Panc1 (cell line): ENCODE data around the gene KPNB1. TPM values are rescaled to one million over a fixed set of nuclear protein-coding genes. Genes with fewer than 3 reads are reported as not detected.

Source experiments
- ATAC-seq: fragments of 200-7000 bp; cut with Tn5 transposase; 2 replicates; pipeline ENCODE4 v1.9.1; 2020; ENCODE audit warnings: mild to moderate bottlenecking, moderate library complexity
- BruUV-seq: library from RNA; stranded (reverse); fragments of 400-500 nt; replicated peaks from 2 replicates; lab custom pipeline; 2021; lab: Mats Ljungman, UMichigan
- CTCF ChIA-PET: fragments of 300-600 bp; sonication (Branson Sonifier 250); formaldehyde crosslinking; loops from one replicate; lab custom pipeline; 2022; ENCODE audit warnings: antibody characterized with exemption; lab: Charles Lee
- POLR2A ChIA-PET: fragments of 300-600 bp; sonication (Branson Sonifier 250); formaldehyde crosslinking; loops from one replicate; lab custom pipeline; 2022; ENCODE audit warnings: antibody characterized with exemption; lab: Charles Lee
- DNase-seq: peaks from one replicate; pipeline ENCODE4 v3.0.0-alpha.2; 2010; ENCODE audit warnings: low read depth, low spot score
- H3K27ac ChIP-seq: 2 replicates; pipeline ENCODE4 v1.5.1; 2011; ENCODE audit warnings: mild to moderate bottlenecking, low read length, inconsistent platforms
- H3K27me3 ChIP-seq: fragments of 200-500 bp; sonication (Bioruptor generic); 2 replicates; pipeline ENCODE4 v1.6.0; 2014; ENCODE audit warnings: low read length, inconsistent platforms; ENCODE audit not compliant: control insufficient read depth, insufficient read depth
- H3K36me3 ChIP-seq: fragments of 200-500 bp; sonication (Bioruptor generic); 2 replicates; pipeline ENCODE4 v1.5.1; 2014; ENCODE audit warnings: inconsistent platforms, mild to moderate bottlenecking, low read length, moderate library complexity; ENCODE audit not compliant: control insufficient read depth, insufficient read depth
- H3K4me1 ChIP-seq: 2 replicates; pipeline ENCODE4 v1.5.1; 2011; ENCODE audit warnings: inconsistent platforms, mild to moderate bottlenecking, low read length, moderate library complexity; ENCODE audit not compliant: control insufficient read depth, insufficient read depth
- H3K4me3 ChIP-seq, 2 experiments: 2 replicates each; pipeline ENCODE4 v1.5.1; 2011 to 2012; ENCODE audit warnings: low read depth in 2 of 2, low read length in 2 of 2, mild to moderate bottlenecking in 2 of 2, inconsistent platforms in 1 of 2, moderate library complexity in 1 of 2
- H3K9me3 ChIP-seq: fragments of 200-500 bp; sonication (Bioruptor generic); 2 replicates; pipeline ENCODE4 v1.5.1; 2014; ENCODE audit warnings: low read depth, mild to moderate bottlenecking, inconsistent platforms, low read length, moderate library complexity; ENCODE audit not compliant: control insufficient read depth, insufficient read depth
- CTCF ChIP-seq: fragments of 450-650 bp; IDR thresholded peaks from 2 replicates; pipeline ENCODE4 v1.5.1; 2017; ENCODE audit warnings: mild to moderate bottlenecking
- POLR2AphosphoS5 ChIP-seq: IDR thresholded peaks from 2 replicates; pipeline ENCODE4 v1.6.1; 2012; ENCODE audit warnings: mild to moderate bottlenecking, low read depth, low read length, moderate library complexity
- REST ChIP-seq, 2 experiments: IDR thresholded peaks; 2 replicates each; pipeline ENCODE4 v1.6.1; 2011 to 2012; ENCODE audit warnings: low read depth in 2 of 2, control low read depth in 1 of 2, low read length in 1 of 2, mild to moderate bottlenecking in 1 of 2, moderate library complexity in 1 of 2; ENCODE audit not compliant: insufficient read depth in 1 of 2
- SIN3A ChIP-seq: IDR thresholded peaks from 2 replicates; pipeline ENCODE4 v1.6.1; 2012; ENCODE audit warnings: low read depth, mild to moderate bottlenecking, low read length, moderate library complexity, borderline replicate concordance; ENCODE audit not compliant: insufficient read depth
- TCF7L2 ChIP-seq: IDR thresholded peaks from 2 replicates; pipeline ENCODE4 v1.6.1; 2011; ENCODE audit warnings: mild to moderate bottlenecking, low read depth, low read length, inconsistent platforms
- in situ Hi-C: cut with HindIII; loops from 2 replicates; pipeline ENCODE4 v1.10.0; 2016; ENCODE audit warnings: low sequenced_read_pairs, low pct_unique_long_range_greater_than_20kb
- intact Hi-C: fragments of 100-400 bp; cut with micrococcal nuclease; formaldehyde crosslinking; loops from one replicate; pipeline ENCODE4 v1.10.0; 2022; ENCODE audit not compliant: unreplicated experiment
- total RNA-seq: library from RNA; stranded (reverse); gene quantifications from one replicate; pipeline ENCODE4 v1.2.1, GENCODE V29; 2021; ENCODE audit not compliant: unreplicated experiment

The KPNB1 gene
- total RNA-seq, 1 experiment from 2014 or later: 666 TPM

GRCh38 chr17:47670064-47670463 is 20.3 kb downstream of the KPNB1 start:
- H3K27ac ChIP-seq: no peak overlapping the region; the same call in 1 of the 2 replicates
- H3K4me1 ChIP-seq: no peaks in the 10 kb centered on the region
- CTCF ChIA-PET: no interaction called here
- no peak overlapping the region for H3K4me3 ChIP-seq
- no TSS peak for BruUV-seq
- intact Hi-C loops (no loop called here), in situ Hi-C loops (no loop called here)
- POLR2A ChIA-PET: interaction anchor here (1.4 kb wide), 1 partner anchor 19 kb away, joined by 6 read pairs; no protein-coding TSS in a partner anchor
- DNase-seq (no peak), ATAC-seq (no peak)
- TF ChIP-seq TCF7L2 (no peak), CTCF (no peak), POLR2AphosphoS5 (no peak), REST (IDR thresholded peaks at IDR 0.05; ENCODE audit: insufficient read depth in 1 of 2, low read depth in 2 of 2, low read length in 1 of 2) (no peak), SIN3A (no peak)
- no peaks in the 10 kb centered on the region for H3K27me3 ChIP-seq
- H3K9me3 ChIP-seq: no peaks in the 10 kb centered on the region
- peaks cover 77% of the 10 kb centered on the region for H3K36me3 ChIP-seq

GRCh38 chr17:47674499-47674898 is 24.8 kb downstream of the KPNB1 start:
- no TSS peak for BruUV-seq
- ChIA-PET CTCF (interaction anchor here (0.6 kb wide), 1 partner anchor 273 kb away, joined by 3 read pairs; no protein-coding TSS in a partner anchor), POLR2A (no interaction called here)
- Histone ChIP-seq H3K4me3 (no peak overlapping the region), H3K4me1 (no peaks in the 10 kb centered on the region), H3K36me3 (peaks cover 78% of the 10 kb centered on the region), H3K27me3 (no peaks in the 10 kb centered on the region), H3K27ac (no peak overlapping the region), H3K9me3 (no peaks in the 10 kb centered on the region)
- intact Hi-C loops (no loop called here), in situ Hi-C loops (no loop called here)
- DNase-seq (no peak), ATAC-seq (peak; percentile 27; the same call in 1 of the 2 replicates)
- TF ChIP-seq POLR2AphosphoS5 (0 out of 2 replicates have a peak, but pooled peaks have one; percentile 16), CTCF (no peak)
